ENCODE results near the gene PLCB2. TPM values are rescaled to one million over a fixed set of nuclear protein-coding genes. Genes with fewer than 3 reads are reported as not detected.

PLCB2 gene
- total RNA-seq, 1 donor from 2014 or later, result 9.8 TPM

DNA sequence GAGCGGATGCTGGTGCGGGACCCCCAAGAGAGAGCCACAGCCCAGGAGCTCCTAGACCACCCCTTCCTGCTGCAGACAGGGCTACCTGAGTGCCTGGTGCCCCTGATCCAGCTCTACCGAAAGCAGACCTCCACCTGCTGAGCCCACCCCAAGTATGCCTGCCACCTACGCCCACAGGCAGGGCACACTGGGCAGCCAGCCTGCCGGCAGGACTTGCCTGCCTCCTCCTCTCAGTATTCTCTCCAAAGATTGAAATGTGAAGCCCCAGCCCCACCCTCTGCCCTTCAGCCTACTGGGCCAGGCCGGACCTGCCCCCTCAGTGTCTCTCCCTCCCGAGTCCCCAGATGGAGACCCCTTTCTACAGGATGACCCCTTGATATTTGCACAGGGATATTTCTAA, 31.8 kb downstream of the PLCB2 start:
- TF ChIP-seq, protein P1, sequence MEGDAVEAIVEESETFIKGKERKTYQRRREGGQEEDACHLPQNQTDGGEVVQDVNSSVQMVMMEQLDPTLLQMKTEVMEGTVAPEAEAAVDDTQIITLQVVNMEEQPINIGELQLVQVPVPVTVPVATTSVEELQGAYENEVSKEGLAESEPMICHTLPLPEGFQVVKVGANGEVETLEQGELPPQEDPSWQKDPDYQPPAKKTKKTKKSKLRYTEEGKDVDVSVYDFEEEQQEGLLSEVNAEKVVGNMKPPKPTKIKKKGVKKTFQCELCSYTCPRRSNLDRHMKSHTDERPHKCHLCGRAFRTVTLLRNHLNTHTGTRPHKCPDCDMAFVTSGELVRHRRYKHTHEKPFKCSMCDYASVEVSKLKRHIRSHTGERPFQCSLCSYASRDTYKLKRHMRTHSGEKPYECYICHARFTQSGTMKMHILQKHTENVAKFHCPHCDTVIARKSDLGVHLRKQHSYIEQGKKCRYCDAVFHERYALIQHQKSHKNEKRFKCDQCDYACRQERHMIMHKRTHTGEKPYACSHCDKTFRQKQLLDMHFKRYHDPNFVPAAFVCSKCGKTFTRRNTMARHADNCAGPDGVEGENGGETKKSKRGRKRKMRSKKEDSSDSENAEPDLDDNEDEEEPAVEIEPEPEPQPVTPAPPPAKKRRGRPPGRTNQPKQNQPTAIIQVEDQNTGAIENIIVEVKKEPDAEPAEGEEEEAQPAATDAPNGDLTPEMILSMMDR (IDR thresholded peaks at IDR 0.05; ENCODE audit: unreplicated experiment), result no peak
- H3K4me1 Mint-ChIP-seq, result peaks cover 11% of the 10 kb centered on the region
- H3K27me3 Mint-ChIP-seq (ENCODE audit: low read depth), result peaks cover 26% of the 10 kb centered on the region
- DNase-seq (ENCODE audit: low spot score in 2 of 2, unreplicated experiment in 2 of 2), result no peak
- no peak overlapping the region for H3K27ac Mint-ChIP-seq
- no peaks in the 10 kb centered on the region for H3K36me3 Mint-ChIP-seq
- no peaks in the 10 kb centered on the region for H3K9me3 Mint-ChIP-seq
- no peak overlapping the region for H3K4me3 Mint-ChIP-seq

DNA sequence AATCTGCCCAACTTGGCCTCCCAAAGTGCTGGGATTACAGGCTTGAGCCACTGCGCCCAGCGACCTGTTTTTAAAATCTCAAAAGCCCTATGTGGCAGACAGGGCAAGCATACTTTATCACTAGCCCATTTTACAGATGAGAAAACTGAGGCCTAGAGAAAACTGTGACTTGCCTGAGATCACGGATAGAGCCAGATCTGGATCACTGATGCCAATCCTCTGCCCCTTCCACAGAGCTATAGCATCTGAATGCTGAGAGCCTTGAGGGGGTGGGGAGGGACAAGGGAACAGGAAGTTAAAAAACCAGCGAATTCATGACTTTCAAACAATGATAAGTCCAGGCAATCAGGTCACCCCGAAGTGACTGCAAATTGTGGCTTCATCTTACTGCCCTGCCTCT, 32.2 kb downstream of the PLCB2 start:
- H3K9me3 Mint-ChIP-seq, result no peaks in the 10 kb centered on the region
- H3K27ac Mint-ChIP-seq, result no peak overlapping the region
- TF ChIP-seq, protein P1 (IDR thresholded peaks at IDR 0.05; ENCODE audit: unreplicated experiment), result no peak
- no peaks in the 10 kb centered on the region for H3K36me3 Mint-ChIP-seq
- no peak for DNase-seq (ENCODE audit: low spot score in 2 of 2, unreplicated experiment in 2 of 2)
- H3K27me3 Mint-ChIP-seq (ENCODE audit: low read depth), result peaks cover 22% of the 10 kb centered on the region
- H3K4me1 Mint-ChIP-seq, result peaks cover 11% of the 10 kb centered on the region
- no peak overlapping the region for H3K4me3 Mint-ChIP-seq

DNA sequence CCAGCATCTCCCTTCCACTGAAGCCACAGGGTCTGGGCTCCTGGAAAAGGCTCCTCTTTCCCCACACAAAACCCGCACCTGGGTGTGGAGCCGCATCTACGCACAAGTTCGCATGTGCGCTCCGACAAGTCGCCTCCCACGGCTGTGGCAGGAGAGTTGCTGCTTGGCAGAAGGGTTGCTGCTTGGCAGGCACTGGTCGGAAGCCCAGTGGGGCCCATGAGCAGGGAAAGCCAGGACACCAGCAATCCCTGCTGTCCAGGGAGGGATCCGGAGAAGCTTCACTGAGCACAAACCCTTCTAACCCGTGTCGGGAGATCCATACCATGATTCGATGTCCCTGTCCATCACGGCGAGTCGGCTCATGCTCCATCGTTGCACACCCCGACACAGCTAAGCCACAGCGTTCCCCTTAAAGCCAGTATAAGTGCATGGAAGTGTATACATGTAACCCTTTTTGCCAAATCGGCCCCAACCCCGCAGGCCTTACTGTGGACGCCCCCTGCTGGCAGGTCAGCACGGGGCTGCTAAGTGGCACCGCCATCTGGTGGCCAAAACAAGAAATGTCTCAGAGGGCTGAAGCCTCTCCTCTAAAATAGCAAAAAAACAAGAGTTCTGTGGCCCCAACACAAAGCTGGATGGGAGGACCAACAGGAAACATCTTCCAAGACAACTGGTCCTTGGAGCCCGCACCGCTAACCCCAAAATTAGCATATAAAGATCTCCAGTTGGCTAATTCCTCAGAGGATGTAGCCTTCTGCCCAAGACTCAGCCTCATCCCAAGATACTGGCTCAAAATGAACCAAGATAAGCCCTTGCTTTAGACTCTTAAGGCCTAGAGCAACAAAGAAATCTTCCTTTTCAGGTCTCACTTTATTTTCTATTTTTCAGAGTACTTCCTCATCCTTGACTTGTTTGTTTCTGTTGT, 33.1 kb downstream of the PLCB2 start:
- TF ChIP-seq, protein P1 (IDR thresholded peaks at IDR 0.05; ENCODE audit: unreplicated experiment), result peak; percentile 100
- Mint-ChIP-seq H3K27me3 (ENCODE audit: low read depth) (peaks cover 13% of the 10 kb centered on the region), H3K9me3 (no peaks in the 10 kb centered on the region), H3K27ac (peak overlapping the region; percentile 30), H3K4me1 (peaks cover 7% of the 10 kb centered on the region), H3K4me3 (no peak overlapping the region), H3K36me3 (no peaks in the 10 kb centered on the region)
- DNase-seq (ENCODE audit: low spot score in 2 of 2, unreplicated experiment in 2 of 2), result peak; percentile 78 to 92

DNA sequence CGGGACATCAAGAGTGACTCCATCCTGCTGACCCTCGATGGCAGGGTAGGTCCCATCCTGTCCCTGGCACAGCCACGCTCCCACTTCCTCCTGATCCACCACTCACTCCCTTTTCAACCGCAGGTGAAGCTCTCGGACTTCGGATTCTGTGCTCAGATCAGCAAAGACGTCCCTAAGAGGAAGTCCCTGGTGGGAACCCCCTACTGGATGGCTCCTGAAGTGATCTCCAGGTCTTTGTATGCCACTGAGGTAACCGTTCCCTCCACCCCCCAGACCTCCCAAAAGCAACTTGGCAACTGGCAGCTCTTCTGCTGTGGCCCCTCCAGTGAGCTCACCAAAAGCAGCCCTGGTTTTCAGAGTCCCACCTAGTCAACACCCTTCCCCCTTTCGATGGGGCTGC, 34.3 kb downstream of the PLCB2 start:
- H3K9me3 Mint-ChIP-seq, result no peaks in the 10 kb centered on the region
- TF ChIP-seq, protein P1 (IDR thresholded peaks at IDR 0.05; ENCODE audit: unreplicated experiment), result no peak
- no peak for DNase-seq (ENCODE audit: low spot score in 2 of 2, unreplicated experiment in 2 of 2)
- peaks cover 2% of the 10 kb centered on the region for H3K4me1 Mint-ChIP-seq
- H3K4me3 Mint-ChIP-seq, result no peak overlapping the region
- no peaks in the 10 kb centered on the region for H3K36me3 Mint-ChIP-seq
- H3K27me3 Mint-ChIP-seq (ENCODE audit: low read depth), result peaks cover 2% of the 10 kb centered on the region
- no peak overlapping the region for H3K27ac Mint-ChIP-seq

DNA sequence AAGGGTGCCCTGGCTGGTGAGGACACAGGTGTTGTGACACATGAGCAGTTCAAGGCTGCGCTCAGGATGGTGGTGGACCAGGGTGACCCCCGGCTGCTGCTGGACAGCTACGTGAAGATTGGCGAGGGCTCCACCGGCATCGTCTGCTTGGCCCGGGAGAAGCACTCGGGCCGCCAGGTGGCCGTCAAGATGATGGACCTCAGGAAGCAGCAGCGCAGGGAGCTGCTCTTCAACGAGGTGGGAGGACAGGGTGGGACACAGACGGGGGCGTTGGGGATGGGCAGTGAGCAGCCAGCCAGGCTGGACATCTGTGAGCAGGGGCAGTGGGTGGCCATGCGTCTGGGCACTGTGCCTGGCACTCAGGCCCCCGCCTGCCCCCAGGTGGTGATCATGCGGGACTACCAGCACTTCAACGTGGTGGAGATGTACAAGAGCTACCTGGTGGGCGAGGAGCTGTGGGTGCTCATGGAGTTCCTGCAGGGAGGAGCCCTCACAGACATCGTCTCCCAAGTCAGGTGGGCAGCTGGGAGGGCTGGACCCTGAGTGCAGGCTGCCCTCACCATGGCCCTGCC, 35.2 kb downstream of the PLCB2 start:
- no peak overlapping the region for H3K27ac Mint-ChIP-seq
- no peaks in the 10 kb centered on the region for H3K27me3 Mint-ChIP-seq (ENCODE audit: low read depth)
- no peak for DNase-seq (ENCODE audit: low spot score in 2 of 2, unreplicated experiment in 2 of 2)
- no peaks in the 10 kb centered on the region for H3K36me3 Mint-ChIP-seq
- H3K4me3 Mint-ChIP-seq, result no peak overlapping the region
- TF ChIP-seq, protein P1 (IDR thresholded peaks at IDR 0.05; ENCODE audit: unreplicated experiment), result no peak
- H3K9me3 Mint-ChIP-seq, result no peaks in the 10 kb centered on the region
- H3K4me1 Mint-ChIP-seq, result peaks cover 2% of the 10 kb centered on the region

Measured in mesothelial cell of epicardium (in vitro differentiated cells).